ENCODE data around the gene OCLN.
"Not testable (repeated sequence)": the region's sequence is repeated elsewhere in the genome, so short reads cannot be mapped to it uniquely, and the experiment has no call there.

Gene OCLN

DNA sequence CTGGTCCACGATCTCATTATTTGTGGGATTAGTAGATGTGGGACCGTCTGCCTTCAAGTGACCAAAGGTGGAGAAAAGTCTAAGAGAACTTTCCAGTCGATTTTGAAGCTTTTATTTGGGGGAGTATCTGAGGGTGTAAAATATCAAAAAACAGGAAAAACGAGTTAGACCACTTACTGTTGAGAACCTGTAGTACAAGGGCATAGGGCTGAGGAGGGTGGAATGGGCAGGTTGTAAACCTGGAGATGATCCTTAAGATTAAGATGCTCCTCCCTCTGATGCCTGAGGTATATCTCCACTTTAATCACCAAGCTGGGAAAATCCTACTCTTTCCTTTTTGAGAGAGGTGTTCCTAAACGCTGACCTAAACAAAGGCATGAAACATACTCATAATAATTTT is 35.4 kb downstream of the OCLN start:
- DNase-seq (ENCODE audit: low read depth), result no peak

DNA sequence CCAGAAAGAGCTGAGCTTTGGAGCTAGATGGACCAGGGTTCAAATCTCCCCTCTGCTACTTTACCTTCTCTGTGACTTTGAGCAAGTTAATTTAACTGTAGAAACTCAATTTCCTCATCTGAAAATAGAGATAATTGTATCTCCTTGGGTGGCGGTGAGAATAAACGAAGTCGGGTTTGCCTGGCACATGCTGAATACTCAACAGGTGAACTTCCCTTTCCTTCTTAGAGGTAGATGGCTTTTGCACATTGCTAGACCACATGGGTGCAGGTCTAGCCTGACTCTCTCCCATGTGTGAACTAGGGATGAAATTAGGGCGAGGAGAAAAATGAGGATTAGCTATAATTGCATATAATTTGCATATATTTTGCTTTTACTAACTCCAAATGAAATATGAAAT is 36.0 kb downstream of the OCLN start:
- DNase-seq (ENCODE audit: low read depth), result no peak

DNA sequence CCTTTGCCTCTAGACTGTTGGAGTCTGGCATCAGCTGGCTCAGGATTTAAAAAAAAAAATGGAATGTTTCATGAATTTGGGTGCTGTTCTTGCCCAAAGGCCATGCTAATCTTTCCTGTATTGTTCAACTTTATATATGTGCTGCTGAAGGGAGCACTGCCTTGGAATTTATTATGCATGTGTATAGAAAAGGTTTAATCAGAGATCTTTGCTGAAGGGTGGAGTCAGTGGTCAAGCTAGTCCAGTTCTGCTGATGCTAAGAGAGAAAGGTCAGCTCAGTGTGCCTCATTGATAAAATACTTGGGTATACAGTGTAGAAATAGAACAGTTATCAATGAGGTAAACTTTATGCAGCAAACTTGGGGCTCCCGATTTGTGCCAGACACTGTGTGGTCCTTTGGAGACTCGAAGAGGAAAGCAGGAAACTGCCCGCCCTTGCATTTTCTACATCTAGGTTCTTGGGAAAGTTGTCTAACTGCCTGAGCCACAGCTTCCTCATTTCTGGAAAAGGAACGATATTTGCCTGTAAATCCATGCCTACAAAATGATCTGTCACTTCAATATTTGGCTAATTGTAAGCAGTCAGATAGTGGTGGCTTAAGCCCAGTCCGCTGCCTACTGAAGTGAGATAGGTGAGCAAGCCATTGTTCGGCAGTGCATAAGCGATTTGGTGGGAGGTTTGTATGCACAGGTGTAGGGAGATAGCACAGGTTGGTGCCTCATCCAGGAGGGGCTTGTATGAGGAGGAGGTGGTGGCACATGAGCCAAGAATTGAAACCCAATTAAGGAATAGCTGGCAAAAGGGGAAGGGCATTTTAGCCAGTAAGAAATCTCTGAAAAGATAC is 38.2 kb downstream of the OCLN start:
- no peak for DNase-seq (ENCODE audit: low read depth)

DNA sequence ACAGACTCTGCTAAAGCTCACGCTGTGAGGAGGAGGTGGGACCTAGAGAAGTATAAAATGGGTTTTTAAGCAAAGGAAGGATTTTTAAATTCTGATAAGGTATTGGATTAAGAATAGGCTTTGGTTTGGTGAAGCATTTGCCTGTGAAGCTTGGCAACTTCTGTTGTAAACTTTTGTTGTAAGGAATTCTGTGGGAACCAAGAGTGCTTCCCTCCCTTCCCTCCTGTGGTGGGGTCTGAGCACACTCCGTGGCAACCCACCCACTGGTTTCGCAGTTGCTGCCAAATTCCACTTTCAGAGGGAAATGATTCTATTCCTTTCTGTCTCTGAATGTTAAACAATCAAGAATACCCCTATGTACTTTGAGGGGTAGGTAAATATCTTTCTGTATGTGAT is 38.8 kb downstream of the OCLN start:
- no peak for DNase-seq (ENCODE audit: low read depth)

GRCh38 chr5:69537911-69538310 is 45.3 kb downstream of the OCLN start:
- not testable (repeated sequence) for DNase-seq (ENCODE audit: low read depth)

DNA sequence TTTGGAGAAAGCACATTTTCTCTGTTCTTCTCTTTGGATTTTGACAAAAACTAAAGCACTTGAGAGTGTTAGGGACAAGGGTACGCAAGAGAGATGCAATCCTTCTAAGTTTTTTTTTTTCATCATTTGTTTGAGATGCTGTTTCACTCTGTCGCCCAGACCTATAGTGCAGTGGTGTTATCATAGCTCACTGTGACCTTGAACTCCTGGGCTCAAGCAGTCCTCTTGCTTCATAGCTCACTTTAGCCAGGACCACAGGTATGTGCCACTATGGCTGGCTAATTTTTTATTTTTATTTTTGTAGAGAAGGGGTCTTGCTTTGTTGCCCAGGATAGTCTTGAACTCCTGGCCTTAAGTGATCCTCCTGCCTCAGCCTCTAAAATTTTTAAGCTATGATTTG is 46.1 kb downstream of the OCLN start:
- not testable (repeated sequence) for DNase-seq (ENCODE audit: low read depth)

DNA sequence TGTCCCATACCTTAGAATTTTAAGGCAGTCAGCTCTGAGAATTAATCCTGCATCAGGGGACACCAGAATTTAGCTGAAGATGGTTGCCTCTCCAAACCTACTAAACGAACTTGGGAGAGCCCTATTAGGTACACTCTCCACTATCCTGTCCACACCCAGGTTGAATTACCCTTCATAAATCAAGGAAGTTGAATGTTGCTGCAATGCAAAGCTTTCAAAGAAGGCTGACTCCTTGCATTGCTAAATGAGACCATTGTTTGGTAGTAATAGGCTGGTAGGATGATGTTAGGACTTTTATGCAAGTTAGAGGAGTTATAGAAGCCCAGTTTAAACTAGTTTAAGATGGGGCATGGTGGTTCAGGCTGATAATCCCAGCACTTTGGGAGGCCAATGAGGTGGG is 48.8 kb downstream of the OCLN start:
- not testable (repeated sequence) for DNase-seq (ENCODE audit: low read depth)

- not testable (repeated sequence) for DNase-seq (ENCODE audit: low read depth)
These were observed 50.4 kb downstream of the OCLN start for GRCh38 chr5:69542838-69543618.

DNA sequence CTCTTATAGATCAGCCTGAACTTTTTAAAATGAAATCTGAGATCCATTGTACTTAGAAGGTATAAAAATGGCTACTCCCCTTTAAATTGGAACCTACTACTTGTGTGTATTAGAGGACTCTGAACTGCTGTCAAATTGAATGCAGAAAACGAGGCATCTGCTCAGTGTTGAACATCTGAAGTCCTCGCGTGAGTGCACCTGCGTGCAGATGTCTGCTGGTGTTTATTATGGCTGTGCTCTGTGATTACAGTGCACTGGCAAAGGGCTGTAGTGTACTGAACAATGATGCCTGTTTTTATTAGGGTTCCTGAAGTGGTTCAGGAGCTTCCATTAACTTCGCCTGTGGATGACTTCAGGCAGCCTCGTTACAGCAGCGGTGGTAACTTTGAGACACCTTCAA is 52.0 kb downstream of the OCLN start:
- DNase-seq (ENCODE audit: low read depth), result not testable (repeated sequence)

- DNase-seq (ENCODE audit: low read depth), result not testable (repeated sequence)
These were observed 67.3 kb downstream of the OCLN start, which contains the start of gene GTF2H2C for GRCh38 chr5:69559908-69560330. Gene GTF2H2C (plus strand): TSS chr5:69560191. CDS start chr5:69565133, 4,942 bp downstream.

DNA sequence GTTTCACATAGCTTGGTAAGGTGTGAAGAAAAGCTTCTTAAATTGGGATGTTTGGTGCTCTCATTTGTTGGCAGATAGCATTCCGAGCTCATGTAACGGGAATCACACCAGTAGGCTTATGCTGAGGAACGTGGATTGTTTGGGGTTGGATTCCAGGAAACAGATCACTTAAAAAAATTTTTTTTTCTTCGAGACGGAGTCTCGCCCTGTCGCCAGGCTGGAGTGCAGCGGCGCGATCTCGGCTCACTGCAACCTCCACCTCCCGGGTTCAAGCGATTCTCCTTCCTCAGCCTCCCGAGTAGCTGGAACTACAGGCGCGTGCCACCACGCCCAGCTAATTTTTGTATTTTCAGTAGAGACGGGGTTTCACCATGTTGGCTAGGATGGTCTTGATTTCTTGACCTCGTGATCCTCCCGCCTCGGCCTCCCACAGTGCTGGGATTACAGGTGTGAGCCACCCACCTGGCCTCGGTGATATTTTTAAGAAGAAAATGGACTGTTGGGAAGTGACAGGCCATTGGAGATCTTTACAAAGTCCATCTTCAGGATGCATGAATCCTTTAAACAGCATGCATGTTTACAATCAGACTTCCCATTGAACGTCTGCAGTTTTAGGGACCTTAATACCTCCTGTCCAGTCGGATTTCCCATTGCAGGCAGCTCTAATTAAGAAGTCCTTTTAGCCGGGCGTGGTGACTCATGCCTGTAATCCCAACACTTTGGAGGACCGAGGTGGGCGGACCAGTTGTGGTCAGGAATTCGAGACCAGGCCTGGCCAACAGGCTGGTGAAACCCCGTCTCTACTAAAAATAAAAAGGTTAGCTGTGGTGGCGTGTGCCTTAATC is 68.2 kb downstream of the OCLN start:
- DNase-seq (ENCODE audit: low read depth), result not testable (repeated sequence)

- not testable (repeated sequence) for DNase-seq (ENCODE audit: low read depth)
These were observed 73.6 kb downstream of the OCLN start for GRCh38 chr5:69566172-69566571.

DNA sequence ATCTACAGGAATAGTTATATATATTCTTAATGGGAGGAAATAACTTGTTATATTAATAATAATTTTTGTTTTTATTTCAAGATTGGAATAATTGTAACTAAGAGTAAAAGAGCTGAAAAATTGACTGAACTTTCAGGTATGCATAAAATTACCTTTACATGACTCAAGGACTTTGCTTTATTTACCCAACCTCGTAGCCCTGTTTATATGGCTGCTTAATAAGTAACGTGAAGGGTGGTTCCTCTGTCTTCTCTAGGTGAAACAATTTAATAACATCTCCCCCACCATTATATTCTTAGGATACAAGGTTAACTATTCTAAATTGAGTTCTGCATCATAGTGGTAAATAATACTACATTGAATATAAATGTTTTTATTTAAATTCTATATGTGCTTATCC is 75.5 kb downstream of the OCLN start:
- DNase-seq (ENCODE audit: low read depth), result not testable (repeated sequence)

GRCh38 chr5:69583356-69583755 is 90.8 kb downstream of the OCLN start:
- DNase-seq (ENCODE audit: low read depth), result not testable (repeated sequence)

- DNase-seq (ENCODE audit: low read depth), result not testable (repeated sequence)
These were observed 103.7 kb downstream of the OCLN start for GRCh38 chr5:69596114-69596840.

DNA sequence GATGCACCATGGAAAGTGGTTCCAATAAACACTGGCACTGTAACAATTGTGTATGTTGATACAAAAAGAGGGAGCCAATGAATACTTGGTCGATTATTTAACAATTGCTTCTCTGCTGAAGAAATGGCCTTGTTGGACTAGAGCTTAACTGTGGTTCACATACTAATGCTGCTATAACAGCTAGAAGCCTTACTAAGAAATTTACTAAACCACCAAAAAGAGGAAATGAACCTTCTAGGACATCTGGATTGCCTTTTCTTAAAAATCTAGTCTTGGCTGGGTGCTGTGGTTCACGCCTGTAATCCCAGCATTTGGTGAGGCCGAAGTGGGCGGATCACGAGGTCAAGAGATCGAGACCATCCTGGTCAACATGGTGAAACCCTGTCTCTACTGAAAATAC is 109.4 kb downstream of the OCLN start:
- not testable (repeated sequence) for DNase-seq (ENCODE audit: low read depth)

- DNase-seq (ENCODE audit: low read depth), result not testable (repeated sequence)
These were observed 114.2 kb downstream of the OCLN start for GRCh38 chr5:69606839-69607238.

All from HS-27A (cell line).